ENCODE measurements around the gene ZBTB16. TPM values are rescaled to one million over a fixed set of nuclear protein-coding genes. Genes with fewer than 3 reads are reported as not detected.

The ZBTB16 gene
- polyA plus RNA-seq, 3 donors = 4.1 to 12.3 (median 8.3) TPM

DNA sequence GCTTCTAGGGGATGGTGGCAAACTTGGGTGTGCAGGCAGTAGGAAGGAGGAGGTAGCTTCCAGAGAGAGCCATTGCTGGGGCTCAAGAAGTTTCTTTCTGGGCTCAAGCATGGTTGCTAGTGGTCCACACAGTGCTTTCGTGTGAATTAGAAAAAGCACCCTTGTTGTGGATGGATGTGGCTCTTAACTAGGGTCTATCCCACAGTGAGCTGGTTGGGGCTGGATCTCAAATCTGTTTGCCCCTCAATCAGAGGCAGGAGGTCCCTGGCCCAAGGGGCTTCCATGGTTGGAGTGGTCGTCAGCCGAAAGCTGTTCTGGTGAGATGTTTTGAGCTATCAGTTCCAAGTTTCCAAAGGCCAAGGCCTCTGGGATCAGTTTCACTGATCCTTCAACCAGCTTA, 35.0 kb downstream of the ZBTB16 start:
- Histone ChIP-seq H3K4me1 (ENCODE audit: control insufficient read depth in 1 of 2, insufficient read depth in 2 of 2, low read length in 2 of 2) (peaks cover 10 to 14% of the 10 kb centered on the region in 2 donors), H3K27ac (ENCODE audit: low read depth in 1 of 2, low read length in 2 of 2) (no peak overlapping the region), H3K4me2 (replicated peaks; ENCODE audit: extremely low read depth, low read length, poor library complexity, severe bottlenecking) (no peak overlapping the region), H3K27me3 (ENCODE audit: control insufficient read depth in 2 of 2, insufficient read depth in 2 of 2, low read length in 2 of 2) (no peaks in the 10 kb centered on the region), H2AFZ (ENCODE audit: insufficient read depth, low read depth, low read length, poor library complexity, severe bottlenecking) (no peak overlapping the region), H3K79me2 (ENCODE audit: insufficient read depth, low read length) (peaks cover 3% of the 10 kb centered on the region), H4K20me1 (ENCODE audit: insufficient read depth, low read length) (peaks cover 19% of the 10 kb centered on the region), H3K9ac (ENCODE audit: insufficient read depth, low read length, poor library complexity, severe bottlenecking) (no peak overlapping the region), H3K36me3 (replicated peaks in 1 of 2; ENCODE audit: control insufficient read depth in 1 of 2, insufficient read depth in 2 of 2, low read length in 2 of 2) (no peaks in the 10 kb centered on the region), H3K9me3 (replicated peaks in 1 of 2; ENCODE audit: control insufficient read depth in 1 of 2, insufficient read depth in 1 of 2, low read length in 2 of 2) (no peaks in the 10 kb centered on the region), H3K4me3 (replicated peaks in 1 of 3; ENCODE audit: low read depth in 2 of 3, low read length in 3 of 3) (no peak overlapping the region)
- intact Hi-C loops (cut with micrococcal nuclease) = no loop called here
- no peak overlapping the region for H3K4me3 Mint-ChIP-seq
- H3K4me1 Mint-ChIP-seq = peaks cover 52% of the 10 kb centered on the region
- TF ChIP-seq, protein P1, sequence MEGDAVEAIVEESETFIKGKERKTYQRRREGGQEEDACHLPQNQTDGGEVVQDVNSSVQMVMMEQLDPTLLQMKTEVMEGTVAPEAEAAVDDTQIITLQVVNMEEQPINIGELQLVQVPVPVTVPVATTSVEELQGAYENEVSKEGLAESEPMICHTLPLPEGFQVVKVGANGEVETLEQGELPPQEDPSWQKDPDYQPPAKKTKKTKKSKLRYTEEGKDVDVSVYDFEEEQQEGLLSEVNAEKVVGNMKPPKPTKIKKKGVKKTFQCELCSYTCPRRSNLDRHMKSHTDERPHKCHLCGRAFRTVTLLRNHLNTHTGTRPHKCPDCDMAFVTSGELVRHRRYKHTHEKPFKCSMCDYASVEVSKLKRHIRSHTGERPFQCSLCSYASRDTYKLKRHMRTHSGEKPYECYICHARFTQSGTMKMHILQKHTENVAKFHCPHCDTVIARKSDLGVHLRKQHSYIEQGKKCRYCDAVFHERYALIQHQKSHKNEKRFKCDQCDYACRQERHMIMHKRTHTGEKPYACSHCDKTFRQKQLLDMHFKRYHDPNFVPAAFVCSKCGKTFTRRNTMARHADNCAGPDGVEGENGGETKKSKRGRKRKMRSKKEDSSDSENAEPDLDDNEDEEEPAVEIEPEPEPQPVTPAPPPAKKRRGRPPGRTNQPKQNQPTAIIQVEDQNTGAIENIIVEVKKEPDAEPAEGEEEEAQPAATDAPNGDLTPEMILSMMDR (IDR thresholded peaks at IDR 0.05) = no peak
- 94% methylated on average over 3 of the region's 3 CpGs for WGBS (ENCODE audit: insufficient coverage)
- H3K27ac Mint-ChIP-seq = no peak overlapping the region
- H3K9me3 Mint-ChIP-seq = peaks cover 0 to 2% (median 0%) of the 10 kb centered on the region in 7 donors
- peaks cover 2 to 5% (median 5%) of the 10 kb centered on the region in 3 donors for H3K27me3 Mint-ChIP-seq (ENCODE audit: low read depth in 3 of 3)
- H3K36me3 Mint-ChIP-seq = peaks cover 0 to 2% of the 10 kb centered on the region in 2 donors
- no peak for DNase-seq

DNA sequence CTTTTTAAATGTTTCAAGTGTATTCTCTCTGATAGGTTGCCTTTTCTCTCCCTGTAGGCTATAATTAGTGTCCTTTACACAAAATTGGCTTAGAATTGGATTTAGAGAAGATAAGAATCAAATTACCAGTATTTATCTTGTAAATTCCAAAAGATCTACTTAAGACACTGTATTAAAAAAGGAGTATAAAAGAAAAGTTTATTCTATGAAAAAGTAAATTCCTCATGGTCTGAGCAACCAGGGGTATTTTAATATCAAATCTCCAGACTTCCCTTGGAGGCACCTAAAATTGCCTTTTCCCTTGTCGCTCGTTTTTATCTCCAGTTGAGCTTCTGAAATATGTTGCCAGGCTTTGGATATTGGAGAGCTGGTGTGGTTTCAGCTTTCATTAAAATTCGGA, 36.4 kb downstream of the ZBTB16 start:
- Histone ChIP-seq H4K20me1 (ENCODE audit: insufficient read depth, low read length) (peaks cover 10% of the 10 kb centered on the region), H2AFZ (ENCODE audit: insufficient read depth, low read depth, low read length, poor library complexity, severe bottlenecking) (no peak overlapping the region), H3K27me3 (ENCODE audit: control insufficient read depth in 2 of 2, insufficient read depth in 2 of 2, low read length in 2 of 2) (no peaks in the 10 kb centered on the region), H3K9ac (ENCODE audit: insufficient read depth, low read length, poor library complexity, severe bottlenecking) (no peak overlapping the region), H3K36me3 (replicated peaks in 1 of 2; ENCODE audit: control insufficient read depth in 1 of 2, insufficient read depth in 2 of 2, low read length in 2 of 2) (no peaks in the 10 kb centered on the region), H3K27ac (ENCODE audit: low read depth in 1 of 2, low read length in 2 of 2) (no peak overlapping the region), H3K4me2 (replicated peaks; ENCODE audit: extremely low read depth, low read length, poor library complexity, severe bottlenecking) (no peak overlapping the region), H3K4me1 (ENCODE audit: control insufficient read depth in 1 of 2, insufficient read depth in 2 of 2, low read length in 2 of 2) (peaks cover 10 to 13% of the 10 kb centered on the region in 2 donors), H3K4me3 (replicated peaks in 1 of 3; ENCODE audit: low read depth in 2 of 3, low read length in 3 of 3) (no peak overlapping the region), H3K79me2 (ENCODE audit: insufficient read depth, low read length) (peaks cover 3% of the 10 kb centered on the region), H3K9me3 (replicated peaks in 1 of 2; ENCODE audit: control insufficient read depth in 1 of 2, insufficient read depth in 1 of 2, low read length in 2 of 2) (no peaks in the 10 kb centered on the region)
- intact Hi-C loops (cut with micrococcal nuclease) = no loop called here
- no peak for DNase-seq
- Mint-ChIP-seq H3K27ac (no peak overlapping the region), H3K27me3 (ENCODE audit: low read depth in 3 of 3) (peaks cover 2 to 5% (median 3%) of the 10 kb centered on the region in 3 donors), H3K4me1 (peaks cover 46% of the 10 kb centered on the region), H3K4me3 (no peak overlapping the region), H3K36me3 (peaks cover 0 to 2% of the 10 kb centered on the region in 2 donors), H3K9me3 (peaks cover 0 to 2% (median 0%) of the 10 kb centered on the region in 7 donors)
- TF ChIP-seq, protein P1 (IDR thresholded peaks at IDR 0.05) = no peak
- no CpG with 5 or more reads among the region's 3 CpGs for WGBS (ENCODE audit: insufficient coverage)
